HG03442 (cell line): ENCODE measurements around the gene UNC5A.

Source experiments
- ATAC-seq: cut with Tn5 transposase; IDR thresholded peaks from one replicate; pipeline ENCODE4 v1.9.1; 2021; ENCODE audit warnings: mild to moderate bottlenecking, moderate library complexity; ENCODE audit not compliant: unreplicated experiment

The UNC5A gene

DNA sequence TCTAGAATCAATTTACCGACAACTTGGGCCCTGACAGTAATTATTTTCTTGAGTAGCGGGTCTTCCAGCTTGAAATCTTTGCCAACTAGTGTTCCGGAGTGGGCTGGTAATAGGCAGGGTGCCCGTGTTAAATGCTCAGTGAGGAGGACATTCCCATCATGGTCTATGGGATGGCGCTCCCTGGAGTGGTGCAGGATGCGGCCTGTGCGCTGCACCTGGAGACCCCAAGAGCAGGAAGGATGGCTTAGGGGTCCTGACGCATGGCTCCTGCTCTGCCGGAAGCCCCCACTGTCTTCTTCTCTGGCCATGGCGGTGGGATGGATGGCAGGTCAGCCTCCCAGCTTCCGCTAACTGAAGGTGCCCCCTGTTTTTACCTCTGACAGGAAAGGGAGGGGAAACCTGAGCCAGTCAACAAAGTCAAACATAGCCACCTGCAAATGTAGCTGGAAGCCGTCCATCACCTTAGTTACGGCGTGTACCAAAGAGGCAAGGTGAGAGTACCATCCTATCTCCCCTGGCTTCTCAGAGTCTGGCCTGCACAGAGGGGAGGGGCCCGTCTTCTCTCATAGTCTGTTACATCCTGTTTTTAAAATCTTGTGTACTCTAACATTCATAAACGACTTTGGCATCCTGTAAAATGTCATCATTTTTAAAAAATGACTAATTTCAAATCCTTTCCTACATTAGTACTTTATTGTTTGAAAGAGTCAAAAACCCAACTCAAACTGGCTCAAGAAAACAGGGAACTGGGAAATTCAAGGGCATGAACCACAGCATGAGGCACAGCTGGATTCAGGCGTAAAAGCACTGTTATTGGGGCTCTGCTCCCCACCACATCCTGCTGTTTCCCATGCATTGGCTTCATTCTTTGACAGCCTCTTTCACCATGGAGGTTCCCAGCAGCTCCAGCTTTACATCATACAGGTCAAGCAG lies 28.5 kb upstream of the UNC5A start:
- ATAC-seq = no peak

DNA sequence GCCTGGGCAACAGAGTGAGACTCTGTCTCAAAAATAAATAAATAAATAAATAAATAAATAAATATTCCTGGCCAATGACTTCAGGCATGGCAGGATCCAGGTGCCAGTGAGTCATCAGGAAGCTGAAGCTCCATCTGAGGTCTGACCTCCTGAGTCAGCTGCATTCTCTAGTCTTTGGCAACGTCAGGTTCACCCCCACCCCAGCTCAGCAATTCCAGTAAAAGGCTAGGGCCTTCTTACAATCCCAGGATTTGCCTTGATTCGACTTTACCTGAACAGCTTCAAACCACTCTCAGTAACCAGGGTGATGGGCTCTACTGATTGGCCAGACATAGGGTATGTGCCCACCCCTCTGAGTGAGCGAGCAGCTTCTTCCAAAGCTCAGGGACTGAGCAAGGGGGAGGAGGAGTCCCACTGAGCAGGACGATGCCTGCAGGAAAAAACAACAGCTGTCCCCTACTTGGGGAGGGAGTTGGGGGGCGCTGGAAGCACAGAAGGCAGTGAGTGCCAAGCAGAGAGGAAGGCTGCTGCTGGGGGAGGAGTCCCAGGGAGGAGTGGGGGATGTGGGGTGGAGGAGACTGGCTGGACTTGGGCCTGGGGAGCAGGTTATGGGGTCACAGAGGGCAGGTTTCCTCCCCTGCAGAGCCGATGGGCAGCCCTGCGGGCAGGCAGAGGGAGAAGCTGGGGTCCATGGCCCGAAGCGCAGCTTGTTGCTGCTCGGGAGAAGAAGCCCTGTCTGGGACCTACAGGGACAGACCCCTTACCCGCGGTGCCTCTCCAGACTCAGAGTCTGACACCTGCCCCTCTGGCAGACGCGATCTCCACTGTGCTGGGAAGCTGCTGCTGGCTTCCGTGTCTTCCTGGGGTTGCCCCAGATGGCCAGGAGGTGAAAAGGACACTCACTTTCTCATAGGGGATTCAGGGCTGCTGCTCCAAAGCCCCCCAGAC lies 25.9 kb upstream of the UNC5A start:
- ATAC-seq = no peak

DNA sequence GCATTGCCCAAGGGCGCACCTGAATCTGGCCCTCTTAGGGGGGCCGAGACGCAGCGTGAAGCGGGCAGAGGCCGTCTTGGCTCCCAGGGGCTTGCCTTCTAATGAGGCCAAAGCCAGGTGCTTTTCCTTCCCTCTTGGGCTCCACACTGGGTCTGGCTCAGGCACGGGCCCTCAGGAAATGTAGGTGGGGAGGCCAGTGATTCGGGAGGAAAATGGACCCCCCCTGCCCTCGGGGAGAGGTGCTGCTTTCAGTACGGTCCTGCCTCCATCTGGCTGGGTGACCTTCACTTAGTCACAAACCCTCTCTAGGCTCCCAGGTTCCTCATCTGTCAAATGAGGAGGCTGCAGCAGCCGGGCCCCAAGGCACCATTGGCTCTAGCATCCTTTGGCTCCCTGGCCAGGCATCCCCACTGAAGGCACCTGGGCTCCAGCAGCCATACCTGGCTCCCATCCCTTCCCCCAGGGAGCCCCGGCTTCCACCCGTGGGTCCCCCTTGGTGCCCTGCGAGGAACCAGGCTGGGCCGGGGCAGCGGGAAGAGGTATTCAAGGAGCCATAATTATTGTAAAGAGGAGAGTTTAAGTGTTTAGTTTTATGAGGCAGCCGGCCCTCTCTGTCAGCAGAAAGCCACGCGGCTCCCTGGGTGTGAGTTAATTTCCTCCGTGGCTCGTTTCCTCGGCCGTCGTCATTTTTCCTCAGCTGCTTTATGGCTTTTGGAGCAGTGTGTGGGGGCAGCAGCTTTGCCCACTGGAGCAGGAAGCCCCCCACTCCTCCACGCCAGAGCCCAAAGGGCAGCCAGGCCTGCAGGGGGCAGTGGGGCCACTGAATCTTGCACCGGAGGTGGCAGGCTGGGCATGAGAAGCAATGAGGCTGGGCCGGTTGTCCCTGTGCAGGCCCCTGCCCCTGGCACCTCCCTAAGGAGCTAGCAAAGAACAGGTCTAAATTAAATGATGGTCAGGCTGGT lies 24.9 kb upstream of the UNC5A start:
- no peak for ATAC-seq

DNA sequence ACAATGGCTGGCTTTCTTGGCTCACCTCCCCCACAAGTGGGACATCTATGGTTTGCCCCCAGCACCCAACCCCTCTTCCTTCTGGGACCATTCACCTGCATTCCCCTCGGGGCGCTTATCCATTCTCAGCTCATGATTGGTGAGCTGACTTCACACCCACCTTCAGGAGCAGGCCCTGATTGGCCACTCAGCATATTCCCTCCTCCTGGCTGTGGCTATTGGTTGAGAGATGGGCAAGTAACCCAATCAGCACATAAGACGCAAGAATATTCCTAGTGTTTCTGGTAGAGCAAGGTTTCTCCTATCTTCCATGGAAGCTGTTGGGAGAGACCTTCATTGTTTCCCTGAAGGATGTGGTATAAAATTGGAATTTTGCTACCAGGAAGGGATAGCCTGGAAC lies 22.7 kb upstream of the UNC5A start:
- ATAC-seq = no peak

DNA sequence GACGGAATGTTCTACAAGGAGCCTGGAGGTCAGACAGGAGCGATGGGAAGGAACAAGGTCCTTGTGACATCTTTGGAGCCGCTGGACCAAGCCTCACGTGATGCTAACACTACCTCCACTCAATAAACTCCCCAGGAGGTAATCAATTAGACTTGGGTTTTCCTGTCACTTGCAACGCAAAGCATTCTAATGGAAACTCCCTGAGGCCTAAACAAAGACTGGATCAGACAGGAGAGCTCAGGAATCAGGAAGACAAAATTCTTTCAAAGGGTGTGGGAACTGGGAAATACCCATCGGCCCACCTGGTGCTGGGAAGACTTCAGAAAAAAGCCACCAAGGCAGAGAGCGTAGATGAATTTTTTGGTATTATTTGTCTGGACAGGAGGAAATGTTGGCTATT lies 22.3 kb upstream of the UNC5A start:
- no peak for ATAC-seq

DNA sequence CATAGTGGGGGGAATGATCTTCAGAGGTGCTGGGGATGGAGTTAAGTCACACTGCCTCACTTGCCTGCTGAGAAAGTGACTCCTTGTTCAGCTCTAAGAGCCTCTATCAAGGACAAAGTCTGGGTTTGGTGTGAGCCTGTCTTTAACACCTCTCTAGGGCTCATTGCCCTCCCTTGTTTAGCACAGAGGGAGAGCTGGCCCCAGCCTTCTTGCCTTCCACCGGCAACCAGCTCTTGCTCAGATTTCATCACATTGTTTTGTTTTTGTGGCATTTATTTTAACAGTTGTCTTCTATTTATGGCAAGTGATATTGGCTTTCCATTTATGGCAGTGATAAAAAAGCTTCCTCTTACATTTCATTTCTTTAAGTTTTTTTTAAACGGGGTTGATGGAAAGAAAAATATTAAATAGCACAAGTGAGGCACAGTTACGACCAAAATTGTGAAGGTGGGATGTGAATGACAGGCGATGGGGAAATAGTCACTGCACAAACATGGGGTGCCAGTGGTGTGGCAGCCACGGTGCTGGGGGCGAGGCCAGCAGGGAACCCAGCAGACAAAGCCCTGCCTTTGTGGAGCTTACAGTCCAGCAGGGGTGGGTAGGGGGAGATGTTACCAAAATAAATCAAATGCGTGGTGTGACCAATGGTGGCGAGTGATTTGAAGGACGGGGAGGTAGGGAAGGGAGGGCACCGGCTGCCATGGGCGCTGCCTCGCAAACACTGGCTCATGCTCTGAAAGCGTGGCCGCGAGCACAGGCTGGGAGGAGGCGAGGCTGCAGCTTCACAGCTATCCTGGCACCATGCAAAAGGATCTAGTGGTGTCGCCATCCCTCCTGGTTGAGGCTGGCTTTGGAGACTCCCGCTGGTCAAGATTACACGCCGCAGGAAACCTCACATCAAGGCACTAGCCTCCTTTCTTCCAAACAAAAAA lies 21.2 kb upstream of the UNC5A start:
- no peak for ATAC-seq

DNA sequence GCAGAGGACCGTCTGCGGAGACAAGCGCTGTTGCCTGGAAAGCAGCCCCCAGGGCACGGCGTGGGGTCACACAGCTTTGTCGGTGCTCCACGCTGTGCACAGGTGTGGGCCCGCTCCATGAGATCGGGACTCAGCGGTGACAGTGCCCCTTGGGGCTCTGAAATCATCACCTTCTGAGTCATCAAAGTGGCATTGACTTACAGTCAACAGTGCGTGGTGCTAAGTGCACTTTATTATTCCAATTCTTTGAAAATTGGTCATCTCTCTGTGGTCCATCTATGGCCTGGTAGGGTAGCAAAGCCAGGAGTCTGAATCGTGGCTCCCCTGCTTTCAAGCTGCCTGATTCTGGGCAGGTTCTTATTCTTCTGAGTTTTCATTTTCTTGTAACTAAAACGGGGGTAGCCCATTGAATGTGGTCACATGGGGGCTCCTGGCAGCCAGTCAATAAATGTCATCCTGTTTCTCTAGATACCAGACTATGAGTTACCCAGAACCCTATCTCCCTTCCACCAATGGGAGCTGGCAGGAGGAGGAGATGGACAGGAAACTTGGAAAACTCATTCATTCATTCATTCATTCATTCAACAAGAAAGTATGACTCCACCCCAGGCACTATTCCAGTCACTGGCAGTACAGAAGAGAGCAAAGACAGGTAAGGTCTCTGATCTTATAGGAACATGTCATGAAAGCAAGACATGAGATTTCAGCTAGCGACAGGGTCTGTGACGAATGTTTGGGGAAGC lies 20.3 kb upstream of the UNC5A start:
- ATAC-seq = no peak

DNA sequence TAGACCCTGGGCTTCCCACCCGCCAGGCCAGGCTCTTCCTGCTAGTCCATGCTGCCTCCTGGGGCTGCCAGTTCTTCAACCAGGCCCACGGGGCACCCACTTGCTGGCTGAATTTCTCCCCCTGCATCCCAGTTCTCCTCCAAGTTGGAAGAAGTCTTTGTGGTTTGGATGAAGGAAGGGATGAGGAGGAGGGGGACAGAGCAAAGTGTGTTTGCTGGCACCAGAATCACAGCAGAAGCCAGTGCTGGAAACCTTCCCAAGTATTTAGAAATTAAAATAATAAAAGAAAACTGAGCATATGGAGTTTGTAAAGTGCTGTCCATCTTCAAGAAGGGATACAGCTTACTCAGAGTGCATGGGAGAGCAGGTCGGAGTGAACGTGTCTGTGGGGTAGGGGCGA lies 19.4 kb upstream of the UNC5A start:
- no peak for ATAC-seq

DNA sequence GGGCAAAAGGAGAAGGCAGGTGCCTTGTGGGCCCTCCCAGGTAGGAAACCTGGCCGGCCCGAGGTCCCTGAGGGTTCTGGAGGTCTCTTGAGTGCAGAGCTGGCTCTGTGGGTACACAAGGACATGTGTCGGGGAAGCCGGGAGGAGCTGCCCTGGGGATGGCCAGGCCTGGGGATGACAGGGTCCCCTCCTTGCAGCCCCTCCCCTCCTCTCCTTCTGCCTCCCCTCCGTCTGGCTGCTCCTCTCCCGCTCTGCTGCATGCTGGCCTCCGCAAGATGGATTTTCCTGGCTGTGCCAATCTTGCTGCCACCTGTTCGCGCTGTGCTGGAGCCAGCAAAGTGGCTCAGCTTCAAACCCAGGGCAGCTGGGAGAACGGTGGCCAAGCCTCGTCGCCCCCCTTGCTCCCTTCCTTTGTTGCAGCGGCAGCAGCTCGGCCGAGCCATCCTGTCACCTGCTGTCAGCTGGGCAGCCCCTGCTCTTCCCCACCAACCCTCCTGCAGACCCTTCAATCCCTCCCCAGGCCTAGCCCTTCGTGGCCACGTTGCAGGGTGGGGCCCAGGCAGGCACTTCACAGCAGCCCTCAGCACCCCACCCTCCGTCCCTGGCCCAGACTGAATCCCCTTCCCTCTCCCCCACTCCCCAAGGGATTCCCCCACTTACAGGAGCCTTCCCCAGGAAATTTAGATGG lies 17.6 kb upstream of the UNC5A start:
- no peak for ATAC-seq

DNA sequence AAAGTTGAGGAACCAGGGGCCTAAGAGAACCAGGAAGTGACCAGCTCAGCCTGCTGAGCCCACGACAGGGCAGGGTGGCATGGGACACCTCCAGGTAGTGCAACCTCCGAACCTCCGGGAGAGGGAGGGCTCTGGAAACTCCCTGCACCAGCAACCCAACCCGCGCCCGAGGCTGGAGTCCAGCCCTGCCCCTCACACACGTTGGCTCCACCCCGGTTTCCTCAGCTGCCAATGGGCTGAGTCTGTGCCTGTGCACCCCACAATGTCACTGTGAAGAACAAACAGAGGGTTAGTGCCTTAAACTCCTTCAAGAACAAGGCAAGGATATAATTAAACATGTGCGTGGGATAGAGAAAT lies 17.0 kb upstream of the UNC5A start:
- no peak for ATAC-seq

DNA sequence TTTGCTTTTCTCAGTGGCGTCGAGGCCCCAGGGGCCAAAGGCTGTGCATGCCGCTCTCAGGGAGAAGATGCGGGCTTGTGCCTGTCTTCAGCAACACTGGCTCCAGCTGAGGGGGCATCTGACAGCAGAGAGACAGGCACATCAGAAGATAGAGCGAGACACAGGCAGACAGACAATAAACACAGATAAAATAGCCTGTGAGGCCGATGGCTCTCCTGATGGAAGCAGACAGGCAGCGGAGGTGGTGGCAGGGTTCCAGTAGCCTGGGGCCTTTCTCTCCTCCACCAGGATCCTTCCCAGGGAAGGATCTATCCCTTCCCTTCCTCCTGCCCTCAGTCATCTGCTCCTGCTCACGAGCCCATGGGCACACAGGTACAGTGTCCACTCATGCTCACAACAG lies 16.6 kb upstream of the UNC5A start:
- ATAC-seq = no peak

DNA sequence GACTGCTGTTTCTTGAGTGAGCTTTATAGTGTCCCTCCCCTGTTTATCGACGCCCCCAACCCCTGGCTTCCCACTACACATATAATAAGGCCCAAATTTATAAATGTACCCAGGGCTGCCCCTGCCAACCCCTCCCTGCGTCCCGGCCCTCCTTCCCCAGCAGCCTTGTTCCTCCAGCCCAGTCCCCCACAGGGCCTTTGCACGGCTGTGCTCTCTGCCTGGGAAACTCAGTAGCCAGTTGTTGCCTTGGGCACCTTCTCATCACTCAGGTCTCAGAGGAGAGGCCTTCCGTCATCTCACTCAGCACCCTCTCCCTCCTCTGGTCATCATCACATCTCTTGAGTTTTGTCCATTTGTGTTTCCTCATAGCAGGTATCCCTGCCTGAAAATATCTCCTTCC lies 15.8 kb upstream of the UNC5A start:
- no peak for ATAC-seq

DNA sequence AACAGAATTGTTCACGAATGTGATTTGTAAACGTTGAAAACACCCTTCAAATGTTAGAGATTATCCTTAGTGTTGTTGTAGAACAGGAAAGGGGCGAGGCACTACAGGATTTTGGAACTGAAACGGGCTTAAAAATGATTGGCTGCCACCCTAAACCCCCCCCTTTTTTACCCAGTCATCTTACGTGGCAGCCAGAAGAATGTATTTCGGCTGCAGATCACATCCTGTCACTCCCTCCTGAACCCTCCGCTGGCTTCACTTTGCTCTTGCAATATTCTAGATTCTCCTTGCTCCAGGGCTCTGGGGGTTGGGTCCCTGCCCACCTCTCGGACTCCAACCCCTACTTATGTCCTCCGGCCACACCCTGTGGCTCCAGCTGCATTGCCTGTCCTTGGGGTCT lies 13.9 kb upstream of the UNC5A start:
- ATAC-seq = no peak

DNA sequence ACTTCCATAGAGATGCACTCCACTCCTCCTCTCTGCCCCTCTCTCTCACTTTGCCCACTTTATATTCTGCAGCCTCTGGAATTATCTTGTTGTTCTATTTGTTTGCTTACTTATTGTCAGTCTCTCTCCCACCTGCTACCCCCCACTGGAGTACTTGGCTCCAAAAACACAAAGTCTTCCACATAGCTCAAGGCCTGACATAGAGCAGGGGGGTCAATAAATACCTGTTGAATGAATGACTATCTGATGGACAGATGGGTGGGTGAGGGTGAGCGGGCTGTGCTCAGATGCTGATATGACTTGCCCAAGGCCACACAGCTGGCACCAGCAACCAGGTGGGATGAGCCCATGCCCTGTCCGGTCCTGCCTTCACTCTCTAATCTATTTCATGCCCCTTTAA lies 13.4 kb upstream of the UNC5A start:
- no peak for ATAC-seq

DNA sequence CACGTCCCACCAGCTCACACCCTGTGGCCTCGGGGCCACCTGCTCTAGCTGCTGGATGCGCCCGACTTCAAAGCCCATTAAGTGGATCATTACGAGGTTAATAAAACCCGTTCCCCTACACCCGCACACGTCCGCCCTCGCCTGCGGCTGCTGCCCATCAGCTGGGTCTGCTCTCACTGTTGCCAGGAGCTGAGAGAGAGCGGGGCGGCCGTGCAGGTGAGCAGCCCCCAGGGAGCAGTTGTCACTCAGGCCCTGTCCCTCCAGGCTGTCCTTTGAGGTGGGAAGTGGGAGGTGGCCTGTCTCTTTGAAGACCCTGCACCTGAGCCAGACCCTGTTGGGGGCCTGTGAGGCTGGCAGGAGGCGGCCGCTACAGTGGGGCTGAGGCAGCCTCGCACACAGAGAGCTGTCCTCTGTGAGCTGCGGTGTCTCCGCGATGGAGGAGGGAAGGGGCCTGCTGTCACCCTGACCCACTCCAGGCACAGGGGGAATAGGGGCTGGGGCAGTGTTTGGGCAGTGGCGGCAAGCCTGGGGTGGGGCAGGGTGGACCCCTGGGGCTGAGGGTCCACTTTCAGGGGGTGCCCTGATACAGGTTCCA lies 12.8 kb upstream of the UNC5A start:
- ATAC-seq = no peak

DNA sequence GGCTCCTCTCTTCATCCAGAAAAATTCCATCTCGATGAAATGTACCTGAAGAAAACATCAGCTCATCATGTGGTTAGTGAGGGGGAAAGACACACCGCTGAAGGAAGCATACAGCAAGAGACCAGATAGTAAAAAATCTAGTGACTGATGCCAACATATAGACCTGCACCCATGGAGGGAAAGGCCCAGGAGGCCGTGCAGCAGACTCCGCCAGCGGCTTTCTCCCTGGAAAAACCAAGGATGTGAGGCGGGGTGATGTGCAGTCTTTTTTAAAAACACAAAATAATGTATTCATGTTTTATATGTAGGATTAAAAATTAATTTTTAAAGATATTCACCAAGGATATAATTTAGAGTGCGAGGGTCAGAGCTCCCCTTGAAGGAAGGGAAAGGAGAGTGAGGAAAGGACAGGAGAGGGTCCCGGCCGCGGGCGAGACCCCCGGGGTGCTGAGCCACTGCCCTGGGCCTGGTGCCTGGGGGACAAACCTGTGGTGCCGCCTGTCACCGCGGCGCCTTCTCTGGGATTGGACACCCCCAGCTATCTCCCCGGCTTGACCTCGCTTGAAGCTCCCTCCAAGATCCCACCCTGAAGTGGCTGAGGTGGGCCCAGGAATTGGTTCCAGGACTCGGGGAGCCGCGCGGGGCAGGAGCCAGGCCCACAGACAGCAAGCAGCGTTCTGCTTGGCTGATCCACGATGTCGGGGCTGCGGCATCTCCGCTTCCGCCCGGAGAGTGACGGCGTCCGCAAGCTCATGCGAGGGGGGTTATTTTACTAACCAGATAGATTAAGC lies 12.1 kb upstream of the UNC5A start:
- ATAC-seq = no peak

DNA sequence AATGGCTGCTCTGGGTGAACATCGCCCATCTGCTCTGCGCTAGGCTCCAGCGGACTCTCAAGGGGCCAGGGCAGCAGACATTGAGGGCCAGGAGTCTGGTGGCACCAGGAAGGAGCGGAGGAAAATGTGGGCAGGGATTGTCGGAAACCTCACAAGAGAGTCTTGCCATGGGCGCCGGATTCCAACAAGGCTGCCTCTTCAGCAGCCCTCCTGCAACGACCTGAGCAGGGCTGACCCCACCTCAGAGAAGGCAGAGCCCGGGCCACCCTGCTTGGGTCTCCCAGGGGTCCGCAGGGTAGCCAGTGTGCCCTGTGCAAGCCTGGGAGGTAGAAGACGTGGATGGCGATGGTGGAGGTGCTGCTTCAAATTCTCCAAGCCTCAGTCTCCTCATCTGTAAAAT lies 11.4 kb upstream of the UNC5A start:
- ATAC-seq = no peak
